Dedifferentiated amniotic fluid mesenchymal stem cell (primary cell): Measurements from ENCODE around the gene EPHA6.
"Not testable (repeated sequence)": the region's sequence is repeated elsewhere in the genome, so short reads cannot be mapped to it uniquely, and the experiment has no call there.

ENCODE experiments used
- DNase-seq: peaks from one replicate; pipeline ENCODE4 v3.0.0-alpha.2; 2016; ENCODE audit errors: extremely low spot score

EPHA6 gene

DNA sequence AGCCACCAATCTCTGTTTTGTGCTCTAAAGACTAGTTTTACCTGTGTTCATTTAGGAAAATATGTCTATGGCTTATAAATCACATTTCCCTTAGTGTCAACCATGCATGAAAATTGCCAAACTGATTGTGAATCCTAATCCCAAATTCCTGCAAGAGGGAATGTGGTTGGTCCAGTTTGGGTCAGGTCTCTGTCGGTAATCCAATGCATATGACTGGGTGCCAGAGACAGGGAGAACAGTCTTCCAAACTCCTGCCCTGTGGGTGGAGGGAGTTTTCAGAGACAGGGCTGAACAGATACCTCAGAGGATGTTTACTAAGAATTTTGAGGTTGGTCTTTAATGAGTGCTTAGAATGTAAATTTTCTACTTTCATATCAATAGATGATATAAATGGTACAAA is 649.6 kb downstream of the EPHA6 start:
- DNase-seq = no peak

DNA sequence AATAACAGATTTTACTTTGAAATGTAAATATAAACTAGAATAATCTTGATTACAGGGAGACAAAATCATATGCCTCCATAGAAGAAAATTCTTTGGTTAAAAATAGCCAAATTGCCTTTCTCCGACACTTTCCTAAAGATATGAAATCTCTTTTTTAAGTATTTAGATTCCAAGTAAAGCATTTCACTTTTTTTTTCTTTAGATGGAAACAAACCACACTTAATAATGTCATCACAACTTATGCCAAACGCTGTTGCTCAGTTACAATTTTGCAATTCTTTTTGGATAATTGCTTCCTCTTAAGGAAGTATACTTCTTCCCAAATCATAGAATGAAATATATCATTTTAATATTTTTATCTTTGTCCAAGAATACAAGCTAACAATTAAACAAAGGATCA is 656.1 kb downstream of the EPHA6 start:
- no peak for DNase-seq

DNA sequence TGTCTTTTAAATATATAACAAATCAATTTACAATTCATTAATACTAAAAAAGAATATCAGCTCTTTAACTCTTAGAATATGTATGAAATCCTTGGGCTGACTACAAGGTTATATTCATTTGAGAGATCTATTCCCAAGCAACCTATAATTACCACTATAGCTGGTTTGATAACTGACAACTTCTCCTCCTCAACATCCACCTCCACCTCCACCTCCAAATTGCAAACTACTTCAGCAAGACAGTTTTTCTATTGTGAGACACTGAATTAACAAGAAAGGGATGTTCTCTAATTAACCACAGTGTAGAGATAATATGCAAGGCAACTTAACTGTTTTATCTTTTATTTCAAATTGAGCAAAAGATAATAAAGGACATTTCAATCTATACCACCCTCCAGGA is 665.3 kb downstream of the EPHA6 start:
- DNase-seq = no peak

DNA sequence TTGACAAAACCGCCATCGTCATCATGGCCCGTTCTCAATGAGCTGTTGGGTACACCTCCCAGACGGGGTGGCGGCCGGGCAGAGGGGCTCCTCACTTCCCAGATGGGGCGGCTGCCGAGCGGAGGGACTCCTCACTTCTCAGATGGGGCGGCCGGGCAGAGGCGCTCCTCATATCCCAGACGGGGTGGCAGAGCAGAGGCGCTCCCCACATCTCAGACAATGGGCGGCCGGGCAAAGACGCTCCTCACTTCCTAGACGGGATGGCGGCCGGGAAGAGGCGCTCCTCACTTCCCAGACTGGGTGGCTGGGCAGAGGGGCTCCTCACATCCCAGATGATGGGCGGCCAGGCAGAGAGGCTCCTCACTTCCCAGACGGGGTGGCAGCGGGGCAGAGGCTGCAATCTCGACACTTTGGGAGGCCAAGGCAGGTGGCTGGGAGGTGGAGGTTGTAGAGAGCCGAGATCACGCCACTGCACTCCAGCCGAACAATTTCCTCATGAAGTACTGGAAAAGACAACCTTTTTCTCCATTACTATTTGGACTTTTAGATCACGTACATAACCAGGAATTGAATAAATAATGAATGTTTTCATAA is 666.4 kb downstream of the EPHA6 start:
- not testable (repeated sequence) for DNase-seq

DNA sequence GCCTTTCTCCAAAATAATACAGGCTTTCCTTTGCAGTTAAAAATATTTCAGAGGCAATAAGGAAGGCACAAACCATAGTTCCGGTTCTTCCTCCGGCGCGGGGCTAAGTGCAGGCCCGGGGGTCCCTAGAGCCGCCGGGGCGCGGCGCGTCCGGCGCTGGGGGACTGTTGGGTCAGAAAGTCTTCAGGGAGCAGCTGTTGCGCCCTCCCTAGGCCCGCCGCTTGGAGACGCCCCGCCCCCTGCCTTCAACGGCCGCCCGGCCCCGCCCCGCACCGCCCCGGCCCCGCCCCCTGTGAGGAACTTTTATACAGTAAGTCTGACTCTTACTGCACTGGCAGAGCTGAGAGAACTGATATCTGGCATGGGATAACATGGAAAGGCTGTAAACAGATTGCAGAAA is 667.0 kb downstream of the EPHA6 start:
- DNase-seq = no peak

DNA sequence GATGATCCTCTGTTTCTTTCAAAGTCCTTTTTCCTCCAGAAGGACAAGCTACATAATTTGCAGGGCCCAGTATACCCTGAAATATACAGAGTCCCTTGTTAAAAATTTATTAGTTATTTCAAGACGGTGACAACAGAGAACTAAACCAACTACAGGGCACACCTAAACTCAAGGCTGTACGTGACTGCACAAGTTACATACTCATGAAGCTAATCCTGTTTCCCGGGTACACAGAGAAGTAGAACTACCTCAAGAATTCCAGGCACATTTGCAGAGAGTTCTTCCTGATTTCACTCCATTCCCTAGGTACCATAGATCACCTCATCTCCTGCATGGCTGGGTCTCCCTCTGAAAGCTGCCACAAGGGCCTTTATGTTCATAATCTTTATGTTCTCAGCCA is 670.8 kb downstream of the EPHA6 start:
- DNase-seq = no peak

DNA sequence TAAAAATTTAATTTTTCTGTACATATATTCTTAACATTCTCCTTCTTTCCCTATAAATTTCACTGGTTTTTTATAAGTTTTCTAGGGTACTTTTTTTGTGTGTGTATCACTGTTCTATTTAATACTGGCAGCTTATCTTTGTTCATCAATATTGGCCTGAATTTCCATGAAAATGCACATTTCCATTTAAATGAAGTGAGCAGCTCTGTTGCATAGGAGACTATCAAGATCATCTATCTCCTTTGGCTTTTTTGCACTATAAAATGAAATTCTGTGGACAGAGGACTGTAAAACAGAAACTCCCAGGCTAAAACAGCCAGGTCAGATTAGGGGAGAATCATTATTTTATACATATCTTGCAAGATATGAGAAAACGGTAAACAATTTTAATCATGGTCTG is 673.2 kb downstream of the EPHA6 start:
- DNase-seq = no peak

DNA sequence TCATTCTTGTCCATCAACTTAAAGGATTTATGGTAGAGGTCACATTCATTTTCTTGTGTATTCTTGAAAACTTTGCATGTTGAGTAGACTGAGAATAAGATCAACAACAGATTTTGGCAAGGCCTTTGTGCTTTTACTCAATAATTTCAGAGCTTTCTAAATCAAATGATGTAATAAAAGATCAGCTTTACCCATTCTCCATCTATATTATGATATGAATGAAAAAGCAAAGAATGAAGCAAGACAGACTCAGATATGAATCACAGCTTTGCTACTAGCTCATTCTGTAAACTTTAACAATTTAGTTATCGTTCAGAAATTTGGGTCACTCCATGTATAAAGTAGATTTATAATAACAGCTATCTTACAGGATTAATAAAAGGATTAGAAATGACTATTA is 674.3 kb downstream of the EPHA6 start:
- no peak for DNase-seq

DNA sequence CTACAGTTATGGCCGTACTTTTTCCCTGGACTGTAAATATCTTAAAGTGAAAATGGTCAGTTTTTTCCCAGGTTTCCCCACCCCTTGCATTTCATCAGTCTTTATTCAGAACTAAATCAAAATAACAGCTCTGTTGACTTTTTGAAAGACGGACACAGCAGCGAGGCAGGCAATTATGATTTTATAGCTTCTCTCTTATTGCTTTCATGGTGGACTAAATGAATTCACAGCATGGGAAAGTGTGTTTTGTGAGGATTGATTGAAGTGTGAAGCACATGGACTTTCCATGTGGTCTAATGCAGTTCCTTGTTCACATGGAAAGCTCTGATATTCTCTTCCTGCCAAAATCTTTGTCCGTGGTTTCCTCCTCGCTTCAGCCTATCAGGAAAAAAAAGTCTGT is 681.5 kb downstream of the EPHA6 start:
- no peak for DNase-seq

DNA sequence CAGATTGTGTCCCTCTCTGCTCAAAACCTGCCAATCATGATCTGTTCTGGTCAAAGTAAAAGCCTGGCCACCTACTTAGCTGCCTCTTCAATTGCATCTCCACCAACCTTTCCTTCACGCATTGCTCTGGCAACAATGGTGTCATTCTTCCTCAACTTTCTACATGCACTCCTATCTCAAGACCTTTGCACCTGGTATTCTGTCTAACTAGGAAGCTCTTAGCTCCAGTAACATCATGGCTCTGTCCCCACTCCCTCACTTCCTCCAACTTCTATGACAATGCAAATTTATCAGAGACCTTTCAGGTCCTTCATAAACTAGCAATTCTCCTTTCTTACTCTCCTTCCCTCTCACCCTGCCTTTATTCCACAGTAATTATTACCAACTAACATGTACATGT is 682.7 kb downstream of the EPHA6 start:
- no peak for DNase-seq

DNA sequence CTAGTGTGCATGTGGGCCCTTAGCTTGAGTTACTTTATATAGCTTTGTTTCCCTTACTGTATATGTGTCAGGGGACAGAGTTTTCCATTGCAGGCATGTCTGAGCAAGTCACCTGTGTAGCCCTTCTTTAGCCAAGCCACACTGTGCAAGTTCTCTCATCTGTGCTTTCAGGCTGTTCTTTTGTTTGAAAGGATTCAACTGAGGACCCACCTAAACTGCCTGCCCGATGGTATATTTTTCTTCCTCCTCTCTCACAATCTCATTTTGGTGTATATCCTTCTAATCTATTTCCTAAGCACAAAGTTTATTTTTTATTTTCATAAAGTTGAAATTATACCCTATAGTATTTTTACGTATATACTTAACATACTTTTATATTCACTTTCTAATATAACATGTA is 690.1 kb downstream of the EPHA6 start:
- no peak for DNase-seq

DNA sequence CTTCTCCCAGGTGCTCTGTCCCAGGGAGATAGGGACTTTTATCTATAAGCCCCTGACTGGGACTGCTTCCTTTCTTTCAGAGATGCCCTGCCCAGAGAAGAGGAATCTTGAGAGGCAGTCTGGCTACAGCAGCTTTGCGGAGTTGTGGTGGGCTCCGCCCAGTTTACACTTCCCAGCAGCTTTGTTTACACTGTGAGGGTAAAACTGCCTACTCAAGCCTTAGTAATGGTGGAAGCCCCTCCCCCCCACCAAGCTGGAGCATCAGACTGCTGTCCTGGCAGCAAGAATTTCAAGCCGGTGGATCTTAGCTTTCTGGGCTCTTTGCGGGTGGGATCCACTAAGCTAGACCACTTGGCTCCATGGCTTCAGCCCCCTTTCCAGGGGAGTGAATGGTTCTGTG is 696.4 kb downstream of the EPHA6 start:
- DNase-seq = no peak

DNA sequence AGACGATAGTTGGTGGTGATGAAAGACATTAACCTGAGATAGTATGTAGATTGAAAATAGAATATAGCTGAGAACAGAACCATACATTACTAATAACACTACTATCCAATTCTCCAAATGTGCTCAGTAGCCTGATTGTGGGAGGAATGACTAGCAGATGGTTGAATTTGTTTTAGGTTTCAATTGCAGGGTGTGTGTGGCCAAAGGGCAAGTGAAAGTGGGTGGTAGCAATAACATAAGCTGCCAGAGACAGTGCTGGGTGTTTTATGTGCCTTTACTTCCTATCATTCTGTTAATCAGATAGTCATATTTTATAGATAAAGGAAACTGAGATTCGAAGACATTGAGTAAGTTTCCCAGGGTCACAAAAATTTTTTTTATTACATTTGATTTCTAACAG is 700.7 kb downstream of the EPHA6 start:
- no peak for DNase-seq

DNA sequence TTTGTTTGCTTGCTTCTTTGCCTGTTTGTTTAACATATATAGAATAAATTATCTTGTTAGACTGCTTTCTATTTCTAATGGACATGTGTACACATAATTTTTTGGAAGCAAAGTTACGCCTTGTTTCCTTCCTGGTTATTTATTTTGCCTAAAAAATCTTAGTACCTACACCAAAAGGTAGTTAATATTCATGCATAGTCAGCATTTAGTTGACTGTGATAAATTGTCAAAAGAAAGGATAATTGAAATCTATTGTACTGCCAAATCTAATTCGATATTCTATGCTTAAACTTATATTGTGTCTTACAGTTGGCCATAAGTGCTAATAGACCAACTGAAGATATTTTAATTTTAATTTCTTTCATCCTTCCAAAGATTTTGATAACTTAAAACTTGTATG is 716.3 kb downstream of the EPHA6 start:
- DNase-seq = no peak

DNA sequence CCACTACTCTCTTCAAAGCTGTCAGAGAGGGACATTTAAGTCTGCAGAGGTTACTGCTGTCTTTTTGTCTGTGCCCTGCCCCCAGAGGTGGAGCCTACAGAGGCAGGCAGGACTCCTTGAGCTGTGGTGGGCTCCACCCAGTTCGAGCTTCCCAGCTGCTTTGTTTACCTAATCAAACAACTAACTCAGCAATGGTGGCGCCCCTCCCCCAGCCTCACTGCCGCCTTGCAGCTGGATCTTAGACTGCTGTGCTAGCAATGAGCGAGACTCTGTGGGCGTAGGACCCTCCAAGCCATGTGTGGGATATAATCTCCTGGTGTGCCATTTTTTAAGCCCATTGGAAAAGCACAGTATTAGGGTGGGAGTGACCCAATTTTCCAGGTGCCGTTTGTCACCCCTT is 733.2 kb downstream of the EPHA6 start:
- not testable (repeated sequence) for DNase-seq

DNA sequence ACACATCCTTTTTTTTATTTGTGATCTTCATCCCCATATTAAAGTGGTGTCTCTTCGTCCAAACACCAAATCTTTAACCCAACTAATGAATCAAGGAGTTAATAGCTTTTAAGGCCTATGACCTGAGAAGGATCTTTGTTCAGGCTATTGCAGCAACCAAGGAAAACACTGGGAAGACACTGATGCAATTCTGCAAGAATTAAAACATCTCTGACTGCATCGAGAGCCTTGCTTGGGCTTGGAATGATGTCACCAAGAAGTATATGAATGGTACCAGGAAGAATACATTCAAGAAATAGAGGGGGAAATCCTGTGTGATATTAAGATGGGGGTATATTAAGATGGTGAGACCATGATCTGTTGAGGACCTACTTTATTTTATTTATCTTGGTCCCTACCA is 736.0 kb downstream of the EPHA6 start:
- no peak for DNase-seq

DNA sequence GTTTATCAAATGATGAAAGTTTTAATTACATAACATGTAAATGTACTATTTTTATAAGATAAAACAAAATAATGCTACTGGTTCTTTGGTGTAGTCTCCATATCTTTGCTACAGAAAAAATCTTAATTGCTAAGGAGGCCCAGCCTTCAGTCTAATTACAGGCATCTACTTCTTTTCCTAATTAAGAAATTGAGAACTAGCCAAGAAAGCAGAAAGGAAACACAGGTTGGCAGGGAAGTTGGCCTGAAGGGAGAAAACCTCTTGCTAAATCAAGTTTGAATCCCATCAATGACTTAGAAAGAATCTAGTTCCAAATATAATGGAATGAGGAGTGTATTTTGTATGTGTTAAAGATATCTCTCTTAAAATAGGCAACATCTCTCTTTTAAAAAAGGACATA is 737.8 kb downstream of the EPHA6 start:
- no peak for DNase-seq

DNA sequence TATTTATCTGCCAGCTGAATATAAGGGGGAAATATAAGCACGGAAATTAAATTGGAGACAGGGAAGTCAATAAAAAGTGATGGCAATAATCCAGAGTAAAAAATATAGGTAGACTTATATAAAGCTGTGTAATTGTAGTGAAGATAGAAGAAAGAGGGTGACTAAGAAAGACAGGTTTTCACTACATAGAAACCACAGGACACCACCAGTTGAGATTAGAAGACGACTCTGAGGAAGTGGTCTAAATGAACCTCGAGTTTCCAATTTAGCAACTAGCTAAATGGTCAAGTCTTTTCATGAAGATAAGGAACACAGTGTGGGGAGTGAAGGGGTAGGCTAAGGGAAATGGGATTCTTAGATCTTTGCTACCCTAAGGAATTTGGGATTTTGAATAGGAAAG is 761.3 kb downstream of the EPHA6 start:
- no peak for DNase-seq

DNA sequence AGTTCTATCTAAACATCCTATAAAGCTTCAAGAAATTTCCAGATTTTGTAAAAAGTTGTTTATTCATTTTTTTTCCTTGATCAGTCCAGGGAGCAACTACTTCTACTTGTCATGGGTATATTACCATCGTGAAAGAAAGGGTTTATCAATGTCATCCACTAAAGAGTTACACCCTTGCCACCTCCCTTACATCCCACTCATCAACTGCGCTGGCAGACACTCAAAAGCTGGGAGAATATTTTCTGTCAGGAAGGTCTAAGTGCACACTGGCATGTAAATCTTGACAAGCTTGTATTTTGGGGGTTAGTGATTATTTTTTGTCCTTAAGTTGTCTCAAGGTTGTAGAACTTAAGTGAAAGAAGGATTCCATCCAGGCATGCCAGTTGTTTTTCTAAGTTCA is 761.8 kb downstream of the EPHA6 start:
- no peak for DNase-seq

DNA sequence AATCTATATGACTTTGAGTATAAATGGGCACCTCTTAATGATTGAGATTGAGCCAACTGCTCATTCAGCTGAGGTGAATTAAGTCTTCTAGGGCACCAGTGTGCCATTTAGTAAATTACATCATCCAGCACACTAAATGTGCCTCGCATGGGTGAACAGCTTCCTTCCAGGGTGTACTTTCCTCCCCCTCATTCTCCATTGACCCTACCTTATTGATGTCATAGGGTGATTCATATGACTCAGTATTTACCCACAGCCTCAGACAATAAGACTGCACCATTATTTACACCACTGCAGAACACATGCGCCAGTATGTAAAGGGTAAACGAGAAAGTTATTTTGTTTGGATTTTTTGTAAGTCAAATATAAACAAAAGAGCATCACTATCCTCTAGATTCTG is 765.0 kb downstream of the EPHA6 start:
- DNase-seq = no peak

DNA sequence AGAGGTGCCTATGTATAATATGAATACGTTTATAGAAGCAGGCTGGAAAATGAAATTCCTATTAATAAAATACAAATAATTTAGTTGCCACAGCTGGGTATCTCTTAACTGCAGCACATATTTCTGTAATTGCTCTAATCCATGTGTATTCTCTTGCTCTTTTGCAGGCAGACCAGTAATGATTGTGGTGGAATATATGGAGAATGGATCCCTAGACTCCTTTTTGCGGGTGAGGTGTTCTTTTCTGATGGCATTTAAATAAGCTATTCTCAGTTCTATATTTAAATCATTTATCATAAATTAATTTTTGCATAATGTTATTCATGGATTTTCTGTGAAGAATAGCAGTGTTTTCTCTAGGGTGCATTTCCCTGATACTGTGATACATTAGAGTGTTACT is 796.2 kb downstream of the EPHA6 start:
- DNase-seq = no peak

DNA sequence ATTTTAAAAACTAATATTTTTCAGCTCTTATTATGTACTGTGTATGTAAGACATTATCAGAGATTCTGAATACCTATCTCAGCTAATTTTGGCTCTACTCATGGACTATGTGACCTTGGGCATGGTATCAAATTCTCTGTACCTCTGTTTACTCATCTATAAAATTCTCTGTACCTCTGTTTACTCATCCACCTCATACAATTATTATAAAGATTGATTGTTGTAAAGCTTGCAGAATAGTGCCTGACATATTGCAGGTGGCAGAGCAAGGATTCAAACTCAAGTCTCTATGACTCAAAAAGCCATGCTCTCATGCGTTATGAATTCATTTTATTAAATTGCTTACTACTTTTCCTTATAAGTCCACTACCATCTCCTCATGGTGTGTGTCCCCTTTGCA is 798.2 kb downstream of the EPHA6 start:
- DNase-seq = no peak

DNA sequence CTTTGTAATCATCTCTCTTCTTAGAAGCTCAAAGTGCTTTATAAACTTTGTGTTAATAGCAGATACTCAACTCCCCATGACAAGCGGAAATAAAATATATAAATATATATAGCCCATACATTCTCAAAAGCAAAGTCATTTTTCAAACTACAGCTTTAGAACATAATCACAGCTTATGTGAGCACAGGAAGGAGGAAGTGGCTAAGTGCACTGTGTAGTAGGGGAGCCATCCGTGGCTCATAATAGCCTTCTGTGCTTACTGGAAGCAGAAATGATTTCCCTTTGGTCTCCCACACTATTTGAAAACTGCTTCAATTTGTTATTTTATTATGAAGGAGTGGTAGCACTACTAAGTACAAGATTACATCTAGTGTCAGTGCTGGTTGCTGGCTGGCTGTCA is 798.7 kb downstream of the EPHA6 start:
- DNase-seq = no peak

DNA sequence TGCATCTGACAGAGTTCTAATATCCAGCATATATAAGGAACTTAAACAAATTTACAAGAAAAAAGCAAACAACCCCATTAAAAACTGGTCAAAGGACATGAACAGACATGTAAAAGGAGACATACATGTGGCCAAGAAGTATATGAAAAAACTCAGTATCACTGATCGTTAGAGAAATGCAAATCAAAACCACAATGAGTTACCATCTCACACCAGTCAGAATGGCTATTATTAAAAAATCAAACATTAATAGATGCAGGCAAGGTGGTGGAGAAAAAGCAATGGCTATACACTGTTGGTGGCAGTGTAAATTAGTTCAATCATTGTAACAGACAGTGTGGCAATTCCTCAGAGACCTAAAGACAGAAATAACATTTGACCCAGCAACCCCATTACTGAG is 806.1 kb downstream of the EPHA6 start:
- not testable (repeated sequence) for DNase-seq

DNA sequence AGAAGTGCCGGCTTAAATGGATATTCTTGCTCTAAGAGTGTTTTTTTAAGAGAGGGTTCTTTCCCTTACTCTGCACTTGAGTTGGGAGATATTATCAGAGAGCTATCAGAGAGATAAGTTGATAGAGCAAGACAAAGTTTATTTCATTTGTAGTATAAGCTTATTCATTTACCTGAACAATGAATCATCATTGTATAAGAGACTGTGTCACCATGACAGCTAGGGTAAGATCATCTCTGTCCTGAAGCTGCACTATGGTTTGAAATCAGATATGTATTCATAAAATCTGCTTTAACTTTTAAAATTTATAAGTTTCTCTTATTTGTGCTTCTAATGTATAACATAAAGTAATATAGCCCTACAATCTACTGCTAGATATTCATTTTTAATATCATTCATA is 822.1 kb downstream of the EPHA6 start:
- no peak for DNase-seq
